Activated B cell treated with CpG ODN at 0.5 μM for 24 hours (primary cell): Measurements from ENCODE around the gene FAR2. TPM values are rescaled to one million over a fixed set of nuclear protein-coding genes. Genes with fewer than 3 reads are reported as not detected.

Experiments
- ATAC-seq: fragments of 200-7000 bp; cut with Tn5 transposase; one replicate; pipeline ENCODE4 v1.10.0; 2021; ENCODE audit warnings: low read depth, mild to moderate bottlenecking, moderate library complexity
- CTCF ChIA-PET: fragments of 350-600 bp; sonication (Branson Sonifier 250); formaldehyde crosslinking; loops from one replicate; lab custom pipeline; 2021; ENCODE audit warnings: antibody characterized with exemption; lab: Charles Lee
- POLR2A ChIA-PET: fragments of 350-600 bp; sonication (Branson Sonifier 250); formaldehyde crosslinking; loops from one replicate; lab custom pipeline; 2021; ENCODE audit warnings: antibody characterized with exemption; lab: Charles Lee
- DNase-seq: peaks from one replicate; pipeline ENCODE4 v3.0.0; 2022
- H3K27ac Mint-ChIP-seq: one replicate; pipeline ENCODE4 v1.8.0; 2020; ENCODE audit warnings: mixed read lengths
- H3K27me3 Mint-ChIP-seq: one replicate; pipeline ENCODE4 v1.8.0; 2021; ENCODE audit warnings: mixed read lengths
- H3K36me3 Mint-ChIP-seq: one replicate; pipeline ENCODE4 v1.8.0; 2021; ENCODE audit warnings: low read depth, mixed read lengths
- H3K4me1 Mint-ChIP-seq: one replicate; pipeline ENCODE4 v1.8.0; 2021; ENCODE audit warnings: mixed read lengths
- H3K4me3 Mint-ChIP-seq: one replicate; pipeline ENCODE4 v1.8.0; 2020; ENCODE audit warnings: mild to moderate bottlenecking, mixed read lengths
- H3K9me3 Mint-ChIP-seq: one replicate; pipeline ENCODE4 v1.8.0; 2020; ENCODE audit warnings: mixed read lengths
- CTCF ChIP-seq: fragments of 200-600 bp; IDR thresholded peaks from one replicate; pipeline ENCODE4 v1.8.0; 2022; ENCODE audit warnings: antibody characterized with exemption, mild to moderate bottlenecking
- intact Hi-C: fragments of 100-400 bp; cut with micrococcal nuclease; formaldehyde crosslinking; loops from one replicate; pipeline ENCODE4 v1.15.1; 2024
- total RNA-seq: library from RNA; stranded (reverse); gene quantifications from 2 replicates; pipeline ENCODE4 v1.2.3, GENCODE V29; 2022

Gene FAR2
- total RNA-seq, 1 donor from 2014 or later: not detected

DNA sequence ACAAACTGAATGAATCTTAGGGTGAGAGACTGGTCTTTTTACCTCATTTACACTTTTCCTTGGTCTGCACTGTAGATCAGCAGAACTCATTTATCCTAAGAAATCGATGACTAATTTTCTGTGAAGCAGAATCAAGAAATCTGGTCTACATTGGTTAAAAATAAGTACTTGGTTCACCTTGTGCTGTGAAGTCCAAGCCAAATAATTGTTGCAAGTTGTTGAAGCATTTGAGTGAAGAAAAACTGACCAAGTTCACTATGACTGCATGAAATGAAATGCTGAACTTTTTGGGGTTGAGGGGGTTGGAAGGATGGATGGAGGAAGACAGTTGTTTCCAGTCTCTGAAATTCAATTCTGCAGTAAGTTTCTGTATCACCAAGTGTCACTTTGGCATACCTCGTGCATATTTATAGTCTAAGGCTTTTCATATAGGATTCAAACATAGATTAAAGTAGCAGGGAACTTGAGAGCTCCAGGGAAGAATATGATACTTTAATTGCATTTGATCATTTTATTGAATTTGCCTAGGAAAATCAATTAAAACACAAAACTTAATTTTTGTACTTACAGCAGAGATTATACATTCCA, 75.0 kb downstream of the FAR2 start:
- ChIA-PET CTCF (no interaction called here), POLR2A (no interaction called here)
- no peak for DNase-seq
- H3K36me3 Mint-ChIP-seq: no peaks in the 10 kb centered on the region
- no peaks in the 10 kb centered on the region for H3K27me3 Mint-ChIP-seq
- H3K4me3 Mint-ChIP-seq: no peak overlapping the region
- no peak overlapping the region for H3K27ac Mint-ChIP-seq
- intact Hi-C loops: no loop called here
- H3K4me1 Mint-ChIP-seq: no peaks in the 10 kb centered on the region
- no peak for TF ChIP-seq CTCF
- ATAC-seq: no peak
- H3K9me3 Mint-ChIP-seq: peaks cover 6% of the 10 kb centered on the region

DNA sequence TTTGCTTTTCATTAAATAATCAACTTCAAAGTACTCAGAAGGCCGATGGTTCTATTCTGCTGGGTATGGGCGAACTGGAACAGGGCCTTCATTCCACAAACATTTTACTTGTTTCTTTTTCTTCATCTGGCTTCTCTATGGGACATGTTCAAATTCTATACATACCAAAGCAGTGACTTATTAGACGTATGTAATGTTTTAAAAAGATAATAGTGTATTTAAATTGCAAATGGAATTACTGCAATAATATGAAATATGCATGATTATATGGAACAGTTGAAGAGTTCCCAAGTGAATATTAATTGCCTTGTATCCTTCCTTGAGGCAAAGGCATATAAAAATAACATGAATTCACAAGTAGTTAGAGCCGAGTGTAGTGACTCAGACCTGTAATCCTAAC, 75.5 kb downstream of the FAR2 start:
- intact Hi-C loops: no loop called here
- POLR2A ChIA-PET: no interaction called here
- CTCF ChIA-PET: no interaction called here
- Mint-ChIP-seq H3K4me1 (no peaks in the 10 kb centered on the region), H3K27ac (no peak overlapping the region), H3K9me3 (peaks cover 6% of the 10 kb centered on the region), H3K27me3 (no peaks in the 10 kb centered on the region), H3K36me3 (no peaks in the 10 kb centered on the region), H3K4me3 (no peak overlapping the region)
- DNase-seq: no peak
- no peak for TF ChIP-seq CTCF
- ATAC-seq: no peak

- H3K9me3 Mint-ChIP-seq: peaks cover 6% of the 10 kb centered on the region
Observed at GRCh38 chr12:29225834-29226233, 76.8 kb downstream of the FAR2 start.

DNA sequence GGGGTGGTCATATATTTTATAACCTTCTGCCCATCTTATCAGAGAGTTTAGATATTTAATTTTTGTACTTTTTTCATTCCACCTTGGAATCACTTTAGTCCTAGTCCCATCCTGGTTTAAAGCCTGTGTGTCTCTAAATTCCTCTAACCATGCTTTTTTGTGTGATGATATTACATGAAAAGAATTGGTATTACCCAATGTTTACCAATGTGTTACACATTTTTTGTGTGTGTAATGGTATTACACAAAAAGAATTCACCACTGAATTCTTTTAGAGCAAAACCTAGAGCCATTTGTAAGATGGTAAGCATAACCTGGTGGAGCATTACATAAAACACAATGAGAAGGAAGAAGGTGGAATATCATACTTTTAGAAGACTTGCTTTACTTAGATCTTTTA, 77.5 kb downstream of the FAR2 start:
- no peaks in the 10 kb centered on the region for H3K27me3 Mint-ChIP-seq
- H3K27ac Mint-ChIP-seq: no peak overlapping the region
- no peaks in the 10 kb centered on the region for H3K36me3 Mint-ChIP-seq
- no peak for TF ChIP-seq CTCF
- H3K4me1 Mint-ChIP-seq: no peaks in the 10 kb centered on the region
- peaks cover 6% of the 10 kb centered on the region for H3K9me3 Mint-ChIP-seq
- CTCF ChIA-PET: no interaction called here
- no peak overlapping the region for H3K4me3 Mint-ChIP-seq
- intact Hi-C loops: no loop called here
- no peak for DNase-seq
- no peak for ATAC-seq
- POLR2A ChIA-PET: no interaction called here

More at GRCh38 chr12:29225834-29226233, 76.8 kb downstream of the FAR2 start:
- no peak for TF ChIP-seq CTCF
- Mint-ChIP-seq H3K36me3 (no peaks in the 10 kb centered on the region), H3K4me1 (no peaks in the 10 kb centered on the region), H3K27ac (no peak overlapping the region), H3K4me3 (no peak overlapping the region), H3K27me3 (no peaks in the 10 kb centered on the region)
- no peak for DNase-seq
- CTCF ChIA-PET: no interaction called here
- intact Hi-C loops: no loop called here
- POLR2A ChIA-PET: no interaction called here
- no peak for ATAC-seq

DNA sequence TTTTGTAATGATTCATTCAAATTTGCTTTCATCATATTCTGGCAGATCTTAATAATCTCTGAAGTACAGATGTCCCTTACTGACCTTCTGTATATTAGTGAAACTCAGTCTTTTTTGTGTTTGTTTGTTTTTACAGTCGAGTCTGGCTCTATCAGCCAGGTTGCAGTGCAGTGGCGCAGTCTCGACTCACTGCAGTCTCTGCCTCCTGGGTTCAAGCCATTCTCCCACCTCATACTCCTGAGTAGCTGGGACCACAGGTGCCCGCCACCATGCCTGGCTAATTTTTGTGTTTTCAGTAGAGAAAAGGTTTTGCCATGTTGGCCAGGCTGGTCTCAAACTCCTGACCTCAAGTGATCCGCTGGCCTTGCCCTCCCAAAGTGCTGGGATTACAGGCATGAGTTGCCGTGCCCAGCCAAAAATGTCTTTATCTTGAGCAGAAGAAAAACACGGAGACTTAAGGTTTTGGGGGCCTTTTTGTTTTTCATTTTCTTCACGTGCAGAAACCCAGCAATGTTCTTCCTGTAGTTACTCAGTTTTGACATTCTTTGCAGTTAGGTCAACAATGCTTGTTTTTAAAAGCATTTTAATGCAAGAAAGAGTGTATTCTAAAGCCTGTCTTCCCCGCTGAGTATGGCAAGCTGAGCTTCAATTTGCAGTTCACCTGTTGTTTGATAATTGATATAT, 79.5 kb downstream of the FAR2 start:
- DNase-seq: no peak
- Mint-ChIP-seq H3K9me3 (no peaks in the 10 kb centered on the region), H3K4me1 (no peaks in the 10 kb centered on the region), H3K27ac (no peak overlapping the region), H3K27me3 (no peaks in the 10 kb centered on the region), H3K4me3 (no peak overlapping the region), H3K36me3 (no peaks in the 10 kb centered on the region)
- no peak for ATAC-seq
- ChIA-PET CTCF (no interaction called here), POLR2A (no interaction called here)
- intact Hi-C loops: no loop called here
- TF ChIP-seq CTCF: no peak
